ENCODE data around the gene SLC36A4. TPM values are rescaled to one million over a fixed set of nuclear protein-coding genes. Genes with fewer than 3 reads are reported as not detected.

Gene SLC36A4
- total and polyA plus RNA-seq, 9 of the 15 experiments (the other 6 are each of a cell fraction or from before 2014, with no cell fraction given), result 1.4 to 8.0 (median 5.4) TPM

- Histone ChIP-seq H3K36me3 (ENCODE audit: control insufficient read depth, insufficient read depth, low read length) (no peaks in the 10 kb centered on the region), H3K4me2 (ENCODE audit: insufficient read depth, low read length) (no peak overlapping the region), H3K9ac (ENCODE audit: insufficient read depth in 1 of 2, low read depth in 2 of 2, low read length in 2 of 2) (no peak overlapping the region), H2AFZ (ENCODE audit: low read depth, low read length) (no peak overlapping the region), H3K9me1 (ENCODE audit: control insufficient read depth, insufficient read depth, low read length) (no peaks in the 10 kb centered on the region), H3K4me1 (replicated peaks in 1 of 2; ENCODE audit: control insufficient read depth in 2 of 2, insufficient read depth in 2 of 2, low read length in 2 of 2) (no peaks in the 10 kb centered on the region), H3K27ac (ENCODE audit: extremely low read depth, low read depth, low read length) (no peak overlapping the region), H3K9me3 (replicated peaks; ENCODE audit: control insufficient read depth, insufficient read depth, low read depth, low read length) (no peaks in the 10 kb centered on the region), H4K20me1 (replicated peaks; ENCODE audit: control insufficient read depth, insufficient read depth, low read length) (no peaks in the 10 kb centered on the region), H3K4me3 (no peak overlapping the region), H3K79me2 (ENCODE audit: control insufficient read depth, insufficient read depth, low read length) (no peaks in the 10 kb centered on the region), H3K27me3 (ENCODE audit: control insufficient read depth in 2 of 2, insufficient read depth in 2 of 2, low read length in 2 of 2) (no peaks in the 10 kb centered on the region)
- no peak for TF ChIP-seq ZNF232 (CRISPR knock-in tag; IDR thresholded peaks at IDR 0.05)
- in situ Hi-C loops (cut with MboI), result no loop called here
- no peak for ATAC-seq
- FAIRE-seq, result no peak
- BruUV-seq (replicated peaks), result no TSS peak
- no peak for DNase-seq (ENCODE audit: extremely low read depth in 1 of 4, low spot score in 3 of 4)
- intact Hi-C loops (cut with micrococcal nuclease), result no loop called here
- POLR2A ChIA-PET, result no interaction called here
- CTCF ChIA-PET (ENCODE audit: low intra/inter-chr PET ratio), result no interaction called here
These were observed 22.3 kb upstream of the SLC36A4 start for GRCh38 chr11:93220078-93220477.

GRCh38 chr11:93219440-93219839 is 21.6 kb upstream of the SLC36A4 start:
- intact Hi-C loops (cut with micrococcal nuclease), result no loop called here
- no peak for ATAC-seq
- Histone ChIP-seq H3K4me1 (replicated peaks in 1 of 2; ENCODE audit: control insufficient read depth in 2 of 2, insufficient read depth in 2 of 2, low read length in 2 of 2) (no peaks in the 10 kb centered on the region), H3K9me3 (replicated peaks; ENCODE audit: control insufficient read depth, insufficient read depth, low read depth, low read length) (no peaks in the 10 kb centered on the region), H3K79me2 (ENCODE audit: control insufficient read depth, insufficient read depth, low read length) (no peaks in the 10 kb centered on the region), H3K9ac (ENCODE audit: insufficient read depth in 1 of 2, low read depth in 2 of 2, low read length in 2 of 2) (no peak overlapping the region), H3K9me1 (ENCODE audit: control insufficient read depth, insufficient read depth, low read length) (no peaks in the 10 kb centered on the region), H3K27ac (ENCODE audit: extremely low read depth, low read depth, low read length) (no peak overlapping the region), H3K4me3 (no peak overlapping the region), H3K4me2 (ENCODE audit: insufficient read depth, low read length) (no peak overlapping the region), H4K20me1 (replicated peaks; ENCODE audit: control insufficient read depth, insufficient read depth, low read length) (no peaks in the 10 kb centered on the region), H3K36me3 (ENCODE audit: control insufficient read depth, insufficient read depth, low read length) (no peaks in the 10 kb centered on the region), H3K27me3 (ENCODE audit: control insufficient read depth in 2 of 2, insufficient read depth in 2 of 2, low read length in 2 of 2) (no peaks in the 10 kb centered on the region), H2AFZ (ENCODE audit: low read depth, low read length) (no peak overlapping the region)
- FAIRE-seq, result no peak
- DNase-seq (ENCODE audit: extremely low read depth in 1 of 4, low spot score in 3 of 4), result no peak
- no peak for TF ChIP-seq IRF1 (CRISPR knock-in tag; IDR thresholded peaks at IDR 0.05; ENCODE audit: borderline replicate concordance)
- TF ChIP-seq MYNN (IDR thresholded peaks at IDR 0.05), result no peak
- TF ChIP-seq MYNN (CRISPR knock-in tag; IDR thresholded peaks at IDR 0.05), result no peak
- TF ChIP-seq ZBTB12 (CRISPR knock-in tag; IDR thresholded peaks at IDR 0.05), result no peak
- TF ChIP-seq JUND (IDR thresholded peaks at IDR 0.05; ENCODE audit: borderline replicate concordance, low read depth, low read length), result no peak
- TF ChIP-seq JUND (tag; IDR thresholded peaks at IDR 0.05; ENCODE audit: borderline replicate concordance, low read depth, low read length), result no peak
- TF ChIP-seq TRIM25 (IDR thresholded peaks at IDR 0.05; ENCODE audit: borderline replicate concordance), result no peak
- no peak for TF ChIP-seq ETV5 (CRISPR knock-in tag; IDR thresholded peaks at IDR 0.05; ENCODE audit: low read depth)
- TF ChIP-seq SRSF7 (optimal IDR thresholded peaks at IDR 0.05; ENCODE audit: low read depth, low read length), result no peak
- TF ChIP-seq ILK (tag; IDR thresholded peaks at IDR 0.05; ENCODE audit: borderline replicate concordance, low read depth), result no peak
- no peak for TF ChIP-seq CHD4 (IDR thresholded peaks at IDR 0.05; ENCODE audit: insufficient read depth, insufficient replicate concordance, low read depth, low read length, poor library complexity, severe bottlenecking)
- in situ Hi-C loops (cut with MboI), result no loop called here
- CTCF ChIA-PET (ENCODE audit: low intra/inter-chr PET ratio), result no interaction called here
- no TSS peak for BruUV-seq (replicated peaks)
- POLR2A ChIA-PET, result no interaction called here
- WGBS (ENCODE audit: insufficient coverage, low coverage, missing lambda C conversion rate), result 0% methylated on average over 2 of the region's 2 CpGs
